HG02981 (cell line): ENCODE data around the gene PPIA.

Source experiments
- ATAC-seq: cut with Tn5 transposase; IDR thresholded peaks from one replicate; pipeline ENCODE4 v1.9.1; 2021; ENCODE audit warnings: mild to moderate bottlenecking, moderate library complexity; ENCODE audit not compliant: unreplicated experiment

Gene PPIA

GRCh38 chr7:44796504-44797328, at the start of gene PPIA:
TSS of gene PPIA (plus strand) at chr7:44796681. CDS start at chr7:44796725, 44 bp downstream.
- peak; percentile 90 for ATAC-seq

- ATAC-seq, result peak; percentile 68
Observed at GRCh38 chr7:44748045-44748947, 48.2 kb upstream of the PPIA start, which contains the start of gene ZMIZ2. TSS of gene ZMIZ2 (plus strand) at chr7:44748847. CDS start at chr7:44756250, 7,403 bp downstream.

- ATAC-seq, result peak; percentile 11
Observed at GRCh38 chr7:44748948-44749731, 47.3 kb upstream of the PPIA start.

- no peak for ATAC-seq
Observed at GRCh38 chr7:44749992-44750391, 46.5 kb upstream of the PPIA start.

GRCh38 chr7:44750424-44750823, 46.1 kb upstream of the PPIA start:
- no peak for ATAC-seq

GRCh38 chr7:44750921-44751571, 45.4 kb upstream of the PPIA start:
- ATAC-seq, result peak; percentile 52

- ATAC-seq, result no peak
Observed at GRCh38 chr7:44752822-44753221, 43.7 kb upstream of the PPIA start.

GRCh38 chr7:44754802-44755697, 41.4 kb upstream of the PPIA start:
- ATAC-seq, result no peak

- ATAC-seq, result no peak
Observed at GRCh38 chr7:44755698-44756627, 40.5 kb upstream of the PPIA start.

GRCh38 chr7:44756904-44757303, 39.6 kb upstream of the PPIA start:
- no peak for ATAC-seq

GRCh38 chr7:44757311-44757710, 39.2 kb upstream of the PPIA start:
- no peak for ATAC-seq

GRCh38 chr7:44757739-44758138, 38.7 kb upstream of the PPIA start:
- no peak for ATAC-seq

GRCh38 chr7:44759246-44759645, 37.2 kb upstream of the PPIA start:
- ATAC-seq, result no peak

GRCh38 chr7:44760034-44760580, 36.4 kb upstream of the PPIA start:
- no peak for ATAC-seq

GRCh38 chr7:44761207-44762161, 35.0 kb upstream of the PPIA start:
- ATAC-seq, result no peak

GRCh38 chr7:44762300-44762699, 34.2 kb upstream of the PPIA start:
- no peak for ATAC-seq
